Vagina (tissue), 2 donors: ENCODE data around the gene BST1.

Experiments
- CTCF ChIP-seq, 3 experiments: fragments of 450-650 bp in 2 of 3; fragments of 200-600 bp in 1 of 3; sonication (generic) in 1 of 3; IDR thresholded peaks; one replicate each; pipeline ENCODE4 v1.5.1; 2017 to 2019; ENCODE audit warnings: antibody characterized with exemption in 3 of 3, mild to moderate bottlenecking in 2 of 3, moderate library complexity in 2 of 3
- POLR2AphosphoS5 ChIP-seq, 2 donors: sonication (generic); formaldehyde crosslinking; IDR thresholded peaks; one replicate each; pipeline ENCODE4 v1.9.0; 2017; ENCODE audit warnings: antibody characterized with exemption in 2 of 2, mild to moderate bottlenecking in 2 of 2, low read depth in 1 of 2; ENCODE audit not compliant: insufficient read depth in 1 of 2

GRCh38 chr4:15729910-15730533 is 27.2 kb downstream of the BST1 start:
- TF ChIP-seq CTCF (IDR thresholded peaks at IDR 0.05) (peak in 2 of 3 experiments; percentile 45 to 69), POLR2AphosphoS5 (IDR thresholded peaks at IDR 0.05; ENCODE audit: insufficient read depth in 1 of 2, low read depth in 1 of 2) (no peak)
